LoVo (cell line): Measurements from ENCODE around the gene CD3G.

Experiments
- DNase-seq: peaks from one replicate; pipeline ENCODE4 v3.0.0-alpha.2; 2016; ENCODE audit warnings: low spot score

CD3G gene

DNA sequence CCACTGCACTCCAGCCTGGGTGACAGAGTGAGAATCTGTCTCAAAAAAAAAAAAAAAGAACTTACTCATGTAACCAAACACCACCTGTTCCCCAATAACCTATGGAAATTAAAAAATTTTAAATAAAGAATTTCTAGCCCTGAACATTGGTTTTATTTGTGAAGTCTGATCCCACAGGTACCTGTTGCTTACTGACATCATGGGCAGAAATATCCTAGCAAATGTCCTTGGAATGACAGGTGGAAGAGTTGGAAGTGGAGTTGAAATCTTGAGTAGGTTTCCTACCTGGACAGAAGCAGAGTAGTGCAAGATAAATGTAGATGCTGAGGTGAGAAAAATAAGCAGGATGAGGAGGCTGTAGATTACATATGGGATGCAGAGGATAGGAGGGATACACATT, 18.9 kb upstream of the CD3G start:
- no peak for DNase-seq

DNA sequence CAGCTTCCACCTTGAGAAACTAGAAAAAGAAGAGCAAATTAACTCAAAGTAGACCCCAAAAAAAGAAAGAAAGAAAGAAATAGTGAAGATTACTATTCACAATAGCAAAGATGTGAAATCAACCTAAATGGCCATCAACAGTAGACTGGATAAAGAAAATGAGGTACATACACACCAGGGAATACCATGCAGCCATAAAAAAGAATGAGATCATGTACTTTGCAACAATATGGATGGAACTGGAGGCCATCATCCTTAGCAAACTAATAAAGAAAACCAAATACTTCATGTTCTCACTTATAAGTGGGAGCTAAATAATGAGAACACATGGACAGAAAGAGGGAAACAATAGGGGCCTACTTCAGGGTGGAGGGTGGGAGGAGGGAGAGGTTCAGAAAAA, 15.4 kb upstream of the CD3G start:
- no peak for DNase-seq

DNA sequence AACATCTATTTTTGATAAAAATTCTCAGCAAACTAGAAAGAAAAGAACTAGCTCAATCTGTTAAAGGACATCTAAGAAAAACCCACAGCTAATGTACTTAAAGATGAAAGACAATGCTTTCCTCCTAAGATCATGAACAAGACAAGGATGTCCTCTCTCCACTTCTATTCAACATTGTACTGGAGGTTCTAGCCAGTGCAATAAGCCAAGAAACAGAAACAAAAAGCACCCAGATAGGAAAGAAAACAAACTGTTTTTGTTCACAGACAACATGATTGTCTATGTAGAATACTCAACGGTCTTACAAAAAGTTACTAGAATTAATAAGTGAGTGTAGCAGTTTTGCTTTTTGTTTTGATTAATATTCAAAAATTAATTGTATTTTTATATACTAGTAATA, 9.4 kb upstream of the CD3G start:
- no peak for DNase-seq

DNA sequence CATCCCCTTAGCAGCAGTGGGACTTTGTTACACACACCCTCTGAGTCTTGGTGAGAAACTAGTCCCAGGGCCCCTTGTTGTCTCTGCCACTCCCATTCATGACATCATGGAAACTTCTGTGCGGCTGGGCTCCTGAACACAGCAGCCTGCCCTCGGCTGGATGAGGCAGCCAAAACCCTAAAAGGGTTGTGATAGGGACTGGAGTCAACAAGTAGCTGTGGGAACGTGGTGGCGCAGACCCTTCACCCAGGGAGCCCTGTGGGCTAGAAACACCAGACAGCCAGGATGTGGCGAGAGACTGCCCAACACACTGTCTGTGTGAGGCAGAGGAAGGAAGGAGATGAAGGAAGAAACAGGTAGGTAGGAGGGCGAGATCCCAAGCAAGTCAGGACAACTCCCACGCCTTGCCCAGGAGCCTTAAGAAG, 5.5 kb upstream of the CD3G start:
- DNase-seq, result peak; percentile 18

DNA sequence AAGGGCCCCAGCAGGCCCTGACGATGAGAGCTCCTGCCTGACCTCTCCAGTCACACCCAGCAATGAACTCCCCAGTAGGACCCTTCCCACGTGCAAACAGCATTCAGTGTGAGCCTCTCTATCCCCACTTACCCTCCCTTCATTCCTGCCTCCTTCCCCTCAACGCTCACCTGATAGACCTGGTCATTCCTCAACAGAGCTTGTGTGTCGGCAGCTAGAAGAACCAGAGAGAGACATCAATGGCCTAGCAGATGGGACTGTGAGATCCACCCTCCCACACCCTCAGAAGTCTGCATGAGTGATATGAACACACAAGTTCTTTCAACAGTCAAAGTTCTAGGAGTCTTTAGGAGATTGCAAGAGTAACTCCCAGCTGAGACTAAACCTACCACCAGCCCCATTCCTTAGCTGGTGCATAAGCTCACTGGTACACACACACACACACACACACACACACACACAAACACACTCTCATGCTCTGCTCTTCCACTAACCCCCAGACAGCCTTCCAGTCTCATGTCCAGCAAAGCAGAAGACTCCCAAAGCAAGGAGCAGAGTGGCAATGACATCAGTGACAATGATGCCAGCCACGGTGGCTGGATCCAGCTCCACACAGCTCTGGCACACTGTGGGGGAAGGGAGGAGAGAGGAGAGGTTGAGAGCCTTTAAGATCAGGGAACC, 4.7 kb upstream of the CD3G start:
- no peak for DNase-seq

DNA sequence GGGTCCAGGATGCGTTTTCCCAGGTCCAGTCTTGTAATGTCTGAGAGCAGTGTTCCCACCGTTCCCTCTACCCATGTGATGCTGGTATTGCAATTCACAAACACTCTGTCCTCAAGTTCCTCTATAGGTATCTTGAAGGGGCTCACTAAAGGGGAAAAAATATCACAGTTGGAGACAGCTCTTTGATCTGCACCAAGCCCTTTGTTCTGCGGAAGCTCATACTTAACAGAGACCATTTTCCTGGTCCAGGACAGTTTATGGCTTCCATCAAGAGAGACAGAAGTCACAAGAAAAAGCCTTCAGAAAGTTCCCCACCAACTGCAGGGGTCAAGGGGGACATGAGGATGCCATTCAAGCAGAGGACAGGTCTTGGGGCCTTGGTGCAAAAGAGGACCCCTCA, 3.7 kb upstream of the CD3G start:
- no peak for DNase-seq

DNA sequence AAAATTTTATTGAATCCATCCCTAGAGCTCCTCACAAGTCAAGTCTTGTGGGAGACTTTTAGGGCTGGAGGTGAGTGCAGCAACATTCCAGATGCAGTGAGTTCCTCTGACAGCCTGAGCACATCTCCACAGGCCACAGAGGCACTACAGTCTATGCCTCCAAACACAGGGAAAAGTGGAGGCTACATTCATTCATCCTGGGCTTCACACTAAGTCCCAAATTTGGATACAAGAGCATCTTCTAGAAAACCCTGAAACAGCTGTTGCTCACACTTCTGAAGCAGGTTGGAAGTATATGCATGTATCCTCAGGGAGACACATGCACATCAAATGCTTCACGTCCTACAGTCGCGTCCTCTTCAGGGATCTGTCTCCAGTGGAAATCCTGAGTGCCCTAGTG, 2.9 kb upstream of the CD3G start:
- DNase-seq, result no peak

DNA sequence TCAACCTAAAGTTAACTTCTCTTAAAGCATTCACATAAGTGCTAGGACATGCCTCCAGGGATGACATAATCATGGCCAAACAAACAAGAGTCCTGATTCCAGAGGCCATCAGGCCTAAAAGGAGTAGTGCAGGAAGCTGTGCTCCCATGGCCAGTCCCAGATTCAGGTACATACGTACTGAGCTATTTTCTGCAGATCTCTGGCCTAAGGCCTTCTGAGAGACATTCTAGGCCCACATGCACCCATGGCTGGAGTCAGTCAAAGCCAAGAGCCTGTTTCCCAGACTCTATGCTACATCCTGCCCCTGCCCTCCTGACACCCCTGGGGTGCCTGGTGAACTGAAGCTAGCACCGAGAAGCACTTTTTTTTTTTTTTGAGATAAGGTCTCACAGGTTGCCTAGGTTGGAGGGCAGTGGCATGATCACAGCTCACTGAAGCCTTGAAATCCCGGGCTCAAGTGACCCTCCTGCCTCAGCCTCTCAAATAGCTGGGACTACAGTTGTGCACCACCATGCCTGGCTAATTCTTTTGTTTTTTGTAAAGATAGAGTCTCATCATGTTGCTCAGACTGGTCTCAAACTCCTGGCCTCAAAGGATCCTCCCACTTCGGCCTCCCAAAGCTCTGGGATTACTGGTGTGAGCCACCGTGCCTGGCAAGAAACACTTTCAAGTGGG, 2.2 kb upstream of the CD3G start:
- DNase-seq, result no peak

DNA sequence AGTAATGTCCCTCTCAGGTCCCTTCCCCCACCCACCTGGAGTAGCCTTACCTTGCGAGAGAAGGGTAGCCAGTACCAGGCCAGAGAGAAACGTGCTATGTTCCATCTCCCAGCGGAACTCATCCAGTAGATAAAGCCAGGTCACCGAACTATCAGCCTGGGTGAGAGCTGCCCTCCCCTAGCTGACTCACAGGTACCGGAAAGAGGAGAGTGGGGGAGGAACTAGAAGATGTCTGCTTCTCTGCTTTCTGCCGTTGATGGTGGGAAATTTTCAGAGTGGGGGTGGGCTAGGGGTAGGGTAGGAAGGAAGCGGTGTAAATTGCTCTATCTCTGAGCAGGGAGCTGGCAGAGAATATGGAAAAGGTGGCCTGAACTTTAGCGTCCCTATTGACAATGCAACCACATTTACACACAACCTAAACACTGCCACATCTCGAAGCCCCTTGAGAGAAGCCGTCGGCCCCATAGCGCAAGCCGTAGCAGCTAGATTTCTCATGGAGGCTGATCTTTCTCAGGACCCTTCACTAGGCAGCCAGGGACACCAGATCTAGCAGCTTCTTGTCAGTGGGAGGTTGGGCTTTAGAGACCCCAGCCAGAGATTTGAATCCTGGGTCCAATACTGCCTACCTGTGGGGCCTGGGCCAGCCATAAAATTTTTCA, 1.5 kb upstream of the CD3G start, which contains the start of gene CD3D:
TSS of gene CD3D (minus strand) at position 203 of the 659 bp plus-strand sequence. CDS start at position 105, 98 bp downstream.
- no peak for DNase-seq

DNA sequence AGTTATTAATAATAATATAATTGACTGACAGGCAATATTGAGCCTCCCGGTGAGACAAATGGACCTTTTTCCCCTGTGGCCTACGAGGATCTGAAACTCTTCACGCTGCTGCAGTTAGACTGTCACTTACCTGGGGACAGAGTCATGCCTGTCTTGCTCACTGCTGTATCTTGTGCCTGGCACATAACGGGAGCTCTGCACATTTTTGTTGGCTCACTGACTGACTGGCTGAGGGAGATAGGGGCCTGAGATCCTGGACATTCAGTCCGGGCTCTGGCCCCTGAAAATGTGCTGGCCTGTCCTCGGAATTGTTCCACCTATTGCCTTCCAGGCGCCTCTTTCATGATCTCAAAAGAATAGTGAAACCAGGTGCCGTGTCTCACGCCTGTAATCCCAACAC, 896 bp upstream of the CD3G start:
- DNase-seq, result no peak

DNA sequence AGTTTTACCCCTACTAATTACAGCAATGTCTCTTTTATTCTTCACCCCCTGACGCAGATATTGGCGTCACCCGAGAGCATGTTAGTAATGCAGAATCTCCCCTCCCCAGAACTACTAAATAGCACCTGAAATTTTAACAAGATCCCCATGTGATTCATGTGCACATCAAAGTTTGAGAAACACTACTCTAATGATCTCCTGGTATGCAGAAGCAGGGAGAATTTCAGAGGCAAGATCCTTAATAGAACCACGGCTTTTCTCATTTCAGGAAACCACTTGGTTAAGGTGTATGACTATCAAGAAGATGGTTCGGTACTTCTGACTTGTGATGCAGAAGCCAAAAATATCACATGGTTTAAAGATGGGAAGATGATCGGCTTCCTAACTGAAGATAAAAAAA, 5.3 kb downstream of the CD3G start:
- DNase-seq, result no peak

DNA sequence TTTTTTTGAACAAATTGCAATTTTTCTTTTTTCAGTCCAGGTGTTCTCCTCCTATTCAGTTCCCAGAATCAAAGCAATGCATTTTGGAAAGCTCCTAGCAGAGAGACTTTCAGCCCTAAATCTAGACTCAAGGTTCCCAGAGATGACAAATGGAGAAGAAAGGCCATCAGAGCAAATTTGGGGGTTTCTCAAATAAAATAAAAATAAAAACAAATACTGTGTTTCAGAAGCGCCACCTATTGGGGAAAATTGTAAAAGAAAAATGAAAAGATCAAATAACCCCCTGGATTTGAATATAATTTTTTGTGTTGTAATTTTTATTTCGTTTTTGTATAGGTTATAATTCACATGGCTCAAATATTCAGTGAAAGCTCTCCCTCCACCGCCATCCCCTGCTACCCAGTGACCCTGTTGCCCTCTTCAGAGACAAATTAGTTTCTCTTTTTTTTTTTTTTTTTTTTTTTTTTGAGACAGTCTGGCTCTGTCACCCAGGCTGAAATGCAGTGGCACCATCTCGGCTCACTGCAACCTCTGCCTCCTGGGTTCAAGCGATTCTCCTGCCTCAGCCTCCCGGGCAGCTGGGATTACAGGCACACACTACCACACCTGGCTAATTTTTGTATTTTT, 9.1 kb downstream of the CD3G start:
- DNase-seq, result peak; percentile 4

DNA sequence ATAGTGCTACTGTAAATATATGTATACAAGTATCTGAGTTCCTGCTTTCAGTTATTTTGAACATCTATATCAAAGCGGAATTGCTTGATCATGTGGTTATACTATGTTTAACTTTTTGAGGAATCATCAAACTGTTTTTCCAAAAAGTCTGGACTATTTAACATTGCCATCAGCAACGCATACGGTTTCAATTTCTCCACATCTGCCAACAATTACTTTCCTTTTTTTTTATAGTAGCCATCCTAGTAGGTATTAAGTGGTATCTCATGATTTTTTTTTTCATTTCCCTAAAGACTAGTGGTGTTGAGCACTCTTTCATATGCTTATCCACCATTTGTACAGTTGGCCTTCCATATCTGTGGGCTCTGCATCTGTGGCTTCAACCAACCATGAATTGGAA, 13.9 kb downstream of the CD3G start:
- DNase-seq, result no peak

DNA sequence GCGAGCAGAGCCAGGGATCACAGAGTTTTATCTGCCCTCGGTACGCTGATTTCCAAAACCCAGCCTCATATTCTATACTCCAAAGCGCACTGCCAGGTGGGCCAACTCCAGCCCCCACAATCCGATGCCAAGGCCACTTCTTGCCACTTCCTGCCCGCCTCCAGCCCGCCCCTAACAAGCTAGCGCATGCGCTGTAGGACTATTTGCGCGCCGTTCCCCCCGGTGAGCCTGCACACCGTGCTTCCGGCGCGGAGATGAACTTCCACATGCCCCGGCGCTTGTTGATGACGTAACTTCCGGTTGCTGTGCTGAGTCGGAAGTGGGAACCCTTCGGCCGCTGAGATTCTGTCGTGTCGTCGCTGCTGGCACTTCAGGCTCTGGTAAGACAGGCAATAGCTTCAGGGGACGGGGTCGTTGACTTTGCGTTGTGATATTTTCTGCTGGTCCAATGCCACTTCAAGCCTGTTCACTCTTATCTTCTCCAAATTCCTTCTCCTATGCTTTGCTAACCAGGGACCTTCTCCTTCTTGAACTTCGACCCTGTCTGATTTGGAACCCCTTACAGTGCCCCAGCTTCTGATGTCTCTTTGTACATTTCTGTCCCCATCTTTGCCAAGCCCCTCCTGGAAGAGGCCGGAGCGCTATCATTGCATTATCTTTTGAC, 15.3 kb downstream of the CD3G start, which contains the start of gene UBE4A:
TSS of gene UBE4A (plus strand) at position 306 of the 664 bp plus-strand sequence. CDS start 5,481 bp downstream, outside the sequence.
- DNase-seq, result peak; percentile 99

DNA sequence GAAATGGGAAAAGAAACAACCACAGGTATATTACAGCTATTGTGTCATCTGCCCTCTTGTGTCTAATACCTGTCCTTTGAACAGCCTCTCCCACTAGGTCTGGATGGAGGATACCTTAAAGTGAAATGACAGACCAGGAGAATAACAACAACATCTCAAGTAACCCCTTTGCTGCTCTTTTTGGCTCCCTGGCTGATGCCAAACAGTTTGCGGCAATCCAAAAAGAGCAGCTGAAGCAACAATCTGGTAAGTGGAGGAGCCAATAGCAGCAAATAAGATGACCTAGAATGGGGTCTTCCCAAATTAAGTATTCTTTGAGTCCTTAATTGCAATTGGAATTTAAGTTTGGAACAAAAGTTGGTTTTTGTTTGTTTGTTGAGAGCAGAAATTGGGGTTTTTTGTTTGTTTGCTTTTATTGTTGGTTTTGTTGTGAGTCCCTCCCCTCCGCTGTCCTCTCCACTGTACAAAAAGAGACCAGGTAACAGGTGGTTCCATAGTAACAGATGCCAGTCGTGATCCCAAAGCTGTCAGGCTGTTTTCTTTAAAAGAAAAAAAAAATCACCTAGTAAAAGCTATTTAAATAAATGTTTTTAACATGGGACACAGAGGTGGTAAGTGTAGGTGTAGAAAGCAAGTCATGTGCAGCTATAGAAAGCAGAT, 20.9 kb downstream of the CD3G start:
- DNase-seq, result no peak

DNA sequence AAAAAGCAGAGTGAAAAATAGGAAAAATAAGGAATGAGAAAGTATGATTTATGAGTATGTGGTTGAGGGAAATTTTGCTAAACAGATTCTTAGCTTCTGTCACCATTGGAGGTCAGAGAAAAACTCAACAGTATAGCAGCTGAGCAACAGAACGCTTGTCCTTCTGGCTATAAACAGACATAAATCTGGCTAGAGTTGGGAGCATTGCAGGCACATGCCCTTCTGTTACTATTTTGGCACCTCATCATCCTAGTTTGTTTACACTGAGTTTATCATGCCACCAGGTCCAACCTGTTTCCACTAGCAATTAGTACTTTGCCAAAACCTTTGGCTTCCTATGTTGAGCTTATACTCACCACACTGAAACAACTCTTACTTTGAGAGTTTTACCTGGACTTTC, 22.1 kb downstream of the CD3G start:
- no peak for DNase-seq

DNA sequence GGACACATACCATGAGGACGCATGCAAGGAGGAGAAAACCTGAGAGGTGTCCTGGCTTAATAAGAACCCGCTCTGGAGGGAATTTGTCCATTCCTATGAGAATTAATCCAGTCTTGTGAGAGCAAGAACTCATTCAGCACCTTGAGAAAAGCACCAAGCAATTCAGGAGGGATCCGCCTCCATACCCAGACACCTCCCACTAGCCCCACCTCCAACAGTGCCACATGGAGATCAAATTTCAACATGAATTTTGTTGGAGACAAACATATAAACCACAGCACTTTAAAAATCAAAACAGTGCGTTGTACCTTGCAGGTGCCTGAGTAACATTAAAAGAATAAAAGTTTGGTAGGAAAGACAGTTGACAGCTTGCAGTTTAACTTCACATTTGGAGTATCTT, 26.6 kb downstream of the CD3G start:
- no peak for DNase-seq

DNA sequence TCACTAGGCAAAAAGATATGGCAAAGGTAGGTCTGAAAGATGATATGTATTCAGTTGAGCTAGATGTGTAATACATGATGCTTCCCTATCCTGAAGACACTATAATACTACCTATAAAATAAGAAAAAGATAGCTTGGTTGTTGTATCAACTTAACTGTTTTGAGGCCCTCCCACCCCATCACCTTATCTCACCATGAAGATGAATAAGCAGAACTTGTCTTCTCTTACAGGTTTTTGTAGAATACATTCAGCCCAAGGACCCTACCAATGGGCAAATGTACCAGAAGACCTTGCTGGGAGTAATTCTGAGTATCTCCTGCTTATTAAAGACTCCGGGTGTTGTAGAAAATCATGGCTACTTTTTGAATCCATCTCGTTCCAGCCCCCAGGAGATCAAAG, 29.1 kb downstream of the CD3G start:
- DNase-seq, result no peak

DNA sequence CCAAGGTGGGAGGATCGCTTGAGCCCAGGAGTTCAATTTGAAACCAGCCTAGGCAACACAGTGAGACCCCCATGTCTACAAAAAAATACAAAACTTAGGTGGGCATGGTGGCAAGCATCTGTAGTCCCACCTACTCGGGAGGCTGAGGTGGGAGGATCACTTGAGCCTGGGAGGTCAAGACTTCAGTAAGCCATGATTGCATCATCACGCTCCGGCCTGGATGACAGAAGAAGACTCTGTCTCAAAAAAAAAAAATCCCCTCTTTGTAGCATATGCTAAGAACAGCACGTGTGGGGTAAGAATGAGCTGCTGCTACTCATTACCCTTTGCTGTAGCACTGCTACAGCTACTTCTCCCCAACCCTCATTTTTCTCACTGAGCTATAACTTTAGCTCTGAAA, 29.7 kb downstream of the CD3G start:
- no peak for DNase-seq

DNA sequence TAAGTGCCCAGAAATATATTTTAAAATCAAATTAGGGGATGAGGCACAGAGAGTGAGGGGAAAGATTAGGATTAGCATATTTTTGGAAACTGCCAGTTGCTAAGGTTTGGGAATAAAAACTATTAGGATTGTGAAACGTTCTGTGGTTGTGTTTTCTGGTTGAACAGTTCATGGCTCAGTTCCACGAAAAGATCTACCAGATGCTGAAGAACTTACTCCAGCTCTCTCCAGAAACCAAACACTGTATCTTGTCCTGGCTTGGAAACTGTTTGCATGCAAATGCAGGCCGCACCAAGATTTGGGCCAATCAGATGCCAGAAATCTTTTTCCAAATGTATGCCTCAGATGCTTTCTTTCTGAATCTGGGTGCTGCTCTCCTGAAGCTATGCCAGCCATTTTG, 30.6 kb downstream of the CD3G start:
- DNase-seq, result no peak

DNA sequence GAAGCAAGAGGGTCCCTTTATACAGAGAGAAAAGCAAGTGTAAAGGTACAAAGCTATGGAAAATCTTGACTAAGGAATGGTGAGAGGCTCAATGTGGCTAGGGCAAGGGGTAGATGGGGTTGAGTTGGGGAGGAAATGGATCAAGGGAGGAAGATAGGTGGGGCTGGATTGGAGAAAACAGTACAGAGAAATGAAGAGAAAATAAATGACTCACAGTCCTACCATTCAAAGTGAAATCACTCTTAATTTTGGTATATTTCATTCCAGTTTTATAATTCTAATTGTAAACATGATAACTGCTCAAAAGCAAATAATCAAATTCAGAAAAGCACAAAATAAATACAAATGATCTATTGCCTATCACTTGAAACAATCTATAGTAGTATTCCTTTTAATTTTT, 31.8 kb downstream of the CD3G start:
- DNase-seq, result no peak

DNA sequence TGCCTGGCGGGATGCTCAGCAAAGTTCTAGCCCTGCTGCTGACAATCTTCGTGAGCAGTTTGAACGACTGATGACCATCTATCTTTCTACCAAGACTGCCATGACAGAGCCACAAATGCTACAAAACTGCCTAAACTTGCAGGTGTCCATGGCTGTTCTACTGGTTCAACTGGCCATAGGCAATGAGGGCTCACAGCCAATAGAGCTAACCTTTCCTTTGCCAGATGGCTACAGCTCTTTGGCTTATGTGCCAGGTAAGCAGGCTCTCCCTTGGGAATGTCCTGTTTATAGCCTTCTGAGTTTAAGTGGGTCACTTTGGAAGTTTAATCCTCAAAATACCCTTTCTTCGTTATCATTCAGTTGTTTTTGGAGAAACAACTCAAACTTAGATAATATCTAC, 35.4 kb downstream of the CD3G start:
- DNase-seq, result no peak
